HAP-1 (cell line): ENCODE measurements around the gene SSBP3.
A peak's percentile ranks its signal among the peaks of the same experiment; 100 is the strongest.

Experiments
- DNase-seq, 2 experiments: peaks; one replicate each; pipeline ENCODE4 v3.0.0-alpha.2; 2016 to 2020; ENCODE audit warnings: low spot score in 2 of 2
- H3K27me3 ChIP-seq: fragments of 250-450 bp; sonication (Bioruptor Pico); 2 replicates; pipeline ENCODE4 v1.5.1; 2020; ENCODE audit warnings: low read depth, mild to moderate bottlenecking, moderate library complexity
- H3K36me3 ChIP-seq: fragments of 250-450 bp; sonication (Bioruptor Pico); replicated peaks from 2 replicates; pipeline ENCODE4 v1.5.1; 2020; ENCODE audit warnings: mild to moderate bottlenecking
- H3K4me1 ChIP-seq: fragments of 250-450 bp; sonication (Bioruptor Pico); 2 replicates; pipeline ENCODE4 v1.5.1; 2020; ENCODE audit warnings: mild to moderate bottlenecking
- H3K4me3 ChIP-seq: fragments of 250-450 bp; sonication (Bioruptor Pico); 2 replicates; pipeline ENCODE4 v1.5.1; 2020; ENCODE audit warnings: mild to moderate bottlenecking, moderate library complexity
- H3K9me3 ChIP-seq: fragments of 250-450 bp; sonication (Bioruptor Pico); 2 replicates; pipeline ENCODE4 v1.5.1; 2020; ENCODE audit warnings: mild to moderate bottlenecking, moderate library complexity
- in situ Hi-C: fragments of 300-500 bp; cut with MboI; formaldehyde crosslinking; loops from 3 replicates; pipeline ENCODE4 v1.14.3; 2020; ENCODE audit warnings: low sequenced_read_pairs, inconsistent platforms, mixed read lengths

SSBP3 gene

DNA sequence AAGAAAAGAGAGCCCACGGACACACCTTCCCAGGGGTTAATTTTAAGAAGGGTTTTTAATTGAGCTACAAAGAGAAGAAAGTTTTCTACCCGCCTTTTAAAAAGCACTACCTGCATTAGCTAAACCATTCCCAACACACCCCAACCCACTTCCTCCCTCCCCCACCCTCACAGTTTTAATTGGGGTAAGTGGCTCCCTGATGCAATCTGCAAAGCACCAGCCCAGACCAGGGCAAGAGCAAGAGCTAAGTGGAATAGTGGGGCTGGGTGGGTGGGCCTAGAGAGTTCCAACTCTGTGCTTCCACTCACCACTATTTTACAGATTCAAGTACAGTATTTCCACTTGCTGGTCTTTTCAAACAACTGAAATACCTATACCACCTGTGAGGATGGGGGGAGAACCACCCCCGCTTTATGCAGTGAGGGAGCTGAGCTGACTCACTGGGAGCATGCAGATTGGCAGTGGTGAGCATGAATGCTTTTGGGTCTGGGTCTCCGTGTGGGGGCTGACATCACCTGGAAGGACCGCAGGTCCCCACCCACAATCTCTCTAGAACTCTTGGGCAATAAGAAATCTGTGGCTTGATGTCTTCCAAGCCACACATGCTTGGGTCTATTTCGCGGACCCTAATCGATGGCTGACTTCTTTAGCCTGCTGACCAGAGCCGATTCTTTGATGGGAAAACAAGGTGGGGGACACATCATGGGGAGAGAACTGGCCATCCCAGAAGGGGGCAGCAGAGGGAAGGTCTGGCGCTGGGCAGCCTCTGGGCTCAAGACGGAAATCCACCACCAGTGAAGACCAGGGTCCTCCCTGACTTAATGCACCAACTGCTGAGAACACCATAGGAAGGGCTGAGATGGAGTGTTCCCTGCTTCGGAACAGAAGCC lies 95.5 kb downstream of the SSBP3 start:
- no peaks in the 10 kb centered on the region for H3K36me3 ChIP-seq
- no peaks in the 10 kb centered on the region for H3K27me3 ChIP-seq
- DNase-seq, result peak; percentile 40 to 75
- H3K4me1 ChIP-seq, result no peaks in the 10 kb centered on the region
- in situ Hi-C loops, result no loop called here
- no peaks in the 10 kb centered on the region for H3K9me3 ChIP-seq
- H3K4me3 ChIP-seq, result no peak overlapping the region

DNA sequence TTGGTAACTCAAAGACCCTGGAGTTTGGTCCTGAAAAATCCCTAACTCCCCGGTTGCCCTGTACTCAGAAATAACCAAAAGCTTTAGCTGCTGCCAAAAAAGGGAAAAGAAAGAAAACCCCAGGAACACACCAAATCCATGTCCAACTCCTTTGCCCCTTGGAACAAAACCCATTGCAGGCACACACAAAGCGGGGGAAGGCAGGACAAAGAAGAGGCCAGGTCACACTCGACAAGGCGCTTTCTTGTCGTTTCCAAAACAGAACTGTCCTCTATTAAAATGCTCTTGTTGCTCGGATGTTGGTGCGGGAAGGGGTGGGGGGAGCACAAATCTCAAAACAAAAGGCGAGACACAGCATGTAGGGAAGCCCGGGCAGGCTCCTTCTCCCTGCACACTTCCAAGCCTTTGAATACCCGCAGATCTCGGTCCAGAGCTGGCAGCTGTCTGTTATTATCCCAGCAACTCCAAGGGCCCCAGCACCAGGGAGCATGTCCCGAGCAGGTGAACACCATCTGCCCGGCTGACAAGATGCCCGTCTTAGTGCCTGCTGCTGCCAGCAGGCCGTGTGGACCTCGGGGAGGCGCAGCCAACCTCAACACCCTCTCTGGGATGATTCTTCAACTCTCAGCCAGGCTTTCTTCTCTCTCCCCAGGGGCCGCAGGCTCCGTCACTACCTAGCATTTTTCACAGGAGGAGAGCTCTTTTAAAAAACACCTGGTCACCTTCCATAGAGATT lies 96.4 kb downstream of the SSBP3 start:
- Histone ChIP-seq H3K4me3 (no peak overlapping the region), H3K36me3 (no peaks in the 10 kb centered on the region), H3K4me1 (no peaks in the 10 kb centered on the region), H3K9me3 (no peaks in the 10 kb centered on the region), H3K27me3 (no peaks in the 10 kb centered on the region)
- in situ Hi-C loops, result no loop called here
- no peak for DNase-seq

DNA sequence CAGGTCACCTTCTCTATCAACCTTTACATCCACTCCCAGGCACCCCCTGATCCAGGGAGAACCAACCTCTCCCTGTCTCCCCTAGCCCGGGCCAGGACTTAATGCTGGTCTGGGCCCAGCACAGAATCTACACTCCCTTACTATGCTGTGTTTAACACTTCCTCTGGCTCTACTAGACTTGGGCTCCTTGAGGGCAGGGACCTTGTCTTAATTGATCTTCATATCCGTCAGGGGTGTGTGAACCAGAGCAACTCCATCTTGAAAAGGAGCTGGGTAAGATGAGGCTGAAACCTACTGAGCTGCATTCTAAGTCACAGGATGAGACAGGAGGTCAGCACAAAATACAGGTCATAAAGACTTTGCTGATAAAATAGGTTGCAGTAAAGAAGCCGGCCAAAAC lies 98.9 kb downstream of the SSBP3 start:
- DNase-seq, result no peak
- H3K36me3 ChIP-seq, result no peaks in the 10 kb centered on the region
- H3K4me1 ChIP-seq, result no peaks in the 10 kb centered on the region
- no peaks in the 10 kb centered on the region for H3K9me3 ChIP-seq
- in situ Hi-C loops, result no loop called here
- no peak overlapping the region for H3K4me3 ChIP-seq
- H3K27me3 ChIP-seq, result no peaks in the 10 kb centered on the region

DNA sequence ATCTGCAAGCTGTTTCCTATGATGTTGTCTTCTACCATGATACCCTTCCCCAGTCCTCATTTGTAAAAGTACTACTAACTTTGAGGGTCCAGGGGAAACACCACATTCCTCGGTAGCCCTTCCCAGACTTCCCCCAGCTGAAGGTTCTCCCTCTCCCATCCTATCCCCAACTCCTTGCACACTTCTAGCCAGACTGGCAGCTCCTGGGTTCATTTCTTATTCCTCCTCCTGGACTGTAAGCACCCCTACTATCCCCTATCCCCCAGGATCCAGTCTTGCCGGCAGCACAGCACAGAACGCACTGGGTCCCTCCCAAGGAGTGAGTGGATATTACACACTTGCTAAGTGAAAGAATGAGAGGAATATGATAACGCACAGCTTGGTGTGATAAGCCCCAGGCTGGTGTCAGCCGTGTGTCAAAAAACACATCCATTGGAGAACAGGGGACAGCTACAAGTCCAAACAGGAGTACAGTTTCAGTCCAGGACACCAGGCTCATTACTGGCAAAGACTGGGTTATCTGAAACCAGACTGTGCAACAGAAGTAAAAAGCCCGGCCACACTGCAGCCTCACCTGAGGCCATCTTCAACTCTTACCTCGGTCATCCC lies 100.2 kb downstream of the SSBP3 start:
- Histone ChIP-seq H3K36me3 (no peaks in the 10 kb centered on the region), H3K27me3 (no peaks in the 10 kb centered on the region), H3K4me3 (no peak overlapping the region), H3K9me3 (no peaks in the 10 kb centered on the region), H3K4me1 (no peaks in the 10 kb centered on the region; the same call in 1 of the 2 replicates)
- DNase-seq, result no peak
- in situ Hi-C loops, result no loop called here

DNA sequence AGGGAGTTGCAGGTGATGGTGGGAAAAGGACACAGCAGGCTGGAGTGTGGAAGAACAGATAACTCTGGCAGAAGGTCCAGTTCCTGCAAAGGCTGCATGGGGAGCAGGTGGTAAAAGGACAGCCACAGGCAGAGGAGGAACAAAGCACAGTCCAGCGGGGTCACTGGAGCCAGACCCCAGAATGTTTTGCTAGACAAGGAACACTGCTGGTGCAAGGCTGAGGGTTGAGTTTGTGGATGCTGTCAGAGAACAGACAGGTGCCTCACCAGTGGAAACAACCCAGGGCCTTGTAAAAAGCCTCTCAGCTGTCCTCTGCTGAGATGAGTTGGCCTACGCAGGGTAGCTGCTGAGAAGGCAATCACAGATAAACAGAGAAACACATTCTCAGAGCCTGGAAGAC lies 101.7 kb downstream of the SSBP3 start:
- in situ Hi-C loops, result no loop called here
- DNase-seq, result no peak
- H3K4me1 ChIP-seq, result no peaks in the 10 kb centered on the region; the same call in 1 of the 2 replicates
- no peaks in the 10 kb centered on the region for H3K27me3 ChIP-seq
- H3K4me3 ChIP-seq, result no peak overlapping the region
- no peaks in the 10 kb centered on the region for H3K36me3 ChIP-seq
- no peaks in the 10 kb centered on the region for H3K9me3 ChIP-seq

DNA sequence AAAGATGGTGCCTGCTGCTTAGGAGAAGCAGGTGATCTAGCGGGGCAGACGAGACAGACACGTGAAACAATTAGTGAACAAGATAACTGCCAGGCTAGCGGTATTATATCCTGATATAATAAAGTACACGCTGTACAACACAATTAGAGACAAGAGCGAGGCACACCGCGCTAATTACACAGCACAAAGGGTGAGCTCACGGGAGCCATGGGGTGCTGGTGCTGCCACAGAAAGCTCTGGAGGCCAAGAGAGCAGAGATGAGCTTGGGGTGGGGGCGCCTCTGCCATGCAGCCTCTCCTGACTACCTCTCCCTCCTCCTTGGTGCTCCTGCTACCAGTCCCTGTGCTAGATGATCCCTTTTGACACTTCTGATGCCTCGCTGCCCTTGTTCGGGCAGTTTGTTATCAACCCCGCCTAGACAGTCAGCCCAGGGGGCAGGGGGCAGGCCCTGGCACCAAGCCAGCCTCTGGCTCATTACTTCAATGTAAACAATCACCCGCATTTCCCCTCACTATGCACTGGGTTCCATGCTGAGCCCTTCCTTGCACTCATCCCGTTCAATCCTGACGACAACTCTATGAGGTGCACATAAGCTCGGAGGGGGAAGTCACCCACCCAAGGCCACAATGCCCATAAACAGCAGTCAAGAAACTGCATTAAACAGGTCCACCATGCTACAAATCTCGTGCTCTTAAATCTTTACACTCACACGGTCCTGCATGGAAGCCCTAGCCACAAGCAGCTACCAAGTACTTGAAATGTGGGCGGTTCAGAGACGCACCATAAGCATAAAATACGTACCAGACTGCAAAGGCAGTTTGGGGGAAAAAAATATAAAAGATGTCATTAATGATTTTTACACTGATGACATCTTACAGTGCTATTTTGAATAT lies 103.0 kb downstream of the SSBP3 start:
- Histone ChIP-seq H3K27me3 (no peaks in the 10 kb centered on the region), H3K4me1 (no peaks in the 10 kb centered on the region; the same call in 1 of the 2 replicates), H3K36me3 (no peaks in the 10 kb centered on the region), H3K9me3 (no peaks in the 10 kb centered on the region), H3K4me3 (no peak overlapping the region)
- no peak for DNase-seq
- in situ Hi-C loops, result no loop called here

DNA sequence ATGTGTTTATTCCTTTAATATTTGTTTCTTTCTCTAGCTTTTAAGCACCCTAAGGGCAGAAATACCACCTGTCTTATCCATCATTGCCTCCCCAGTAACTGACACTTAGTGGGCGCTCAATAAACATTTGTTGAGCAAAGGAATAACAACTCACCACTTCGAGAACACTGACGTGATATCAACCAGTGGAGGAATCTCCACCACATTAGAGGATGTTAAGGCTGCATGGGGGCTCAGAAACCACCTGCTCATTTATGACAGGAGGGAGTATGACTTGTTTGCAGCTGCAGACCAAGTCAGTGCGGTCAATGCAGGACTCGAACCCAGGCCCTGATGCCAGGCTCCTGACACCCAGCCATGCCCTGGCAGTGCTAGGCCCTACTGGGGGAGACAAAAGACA lies 103.6 kb downstream of the SSBP3 start:
- in situ Hi-C loops, result no loop called here
- Histone ChIP-seq H3K9me3 (no peaks in the 10 kb centered on the region), H3K4me3 (no peak overlapping the region), H3K27me3 (no peaks in the 10 kb centered on the region), H3K36me3 (no peaks in the 10 kb centered on the region), H3K4me1 (no peaks in the 10 kb centered on the region; the same call in 1 of the 2 replicates)
- DNase-seq, result no peak

DNA sequence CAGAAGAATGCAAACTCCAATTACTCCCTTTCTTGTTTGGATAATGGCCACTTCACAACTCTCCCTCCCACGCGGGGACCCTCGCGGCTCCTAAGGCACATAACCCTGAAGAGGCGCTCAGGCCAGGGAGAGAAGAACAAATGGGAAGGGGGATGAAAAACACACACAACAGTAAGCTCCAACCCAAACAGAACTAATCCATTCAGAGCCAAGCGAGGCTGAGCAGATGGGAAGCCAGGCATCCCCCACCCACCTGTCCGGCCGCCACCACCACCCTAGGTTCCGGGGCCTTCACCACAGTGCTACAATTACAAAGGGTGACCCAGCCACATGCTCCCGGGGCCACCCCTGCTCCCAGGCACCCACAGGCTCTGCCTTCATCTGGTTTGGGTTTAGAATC lies 104.7 kb downstream of the SSBP3 start:
- Histone ChIP-seq H3K4me3 (no peak overlapping the region), H3K36me3 (no peaks in the 10 kb centered on the region), H3K27me3 (no peaks in the 10 kb centered on the region), H3K9me3 (no peaks in the 10 kb centered on the region), H3K4me1 (no peaks in the 10 kb centered on the region; the same call in 1 of the 2 replicates)
- peak in 1 of 2 experiments; percentile 35 for DNase-seq
- in situ Hi-C loops, result no loop called here

DNA sequence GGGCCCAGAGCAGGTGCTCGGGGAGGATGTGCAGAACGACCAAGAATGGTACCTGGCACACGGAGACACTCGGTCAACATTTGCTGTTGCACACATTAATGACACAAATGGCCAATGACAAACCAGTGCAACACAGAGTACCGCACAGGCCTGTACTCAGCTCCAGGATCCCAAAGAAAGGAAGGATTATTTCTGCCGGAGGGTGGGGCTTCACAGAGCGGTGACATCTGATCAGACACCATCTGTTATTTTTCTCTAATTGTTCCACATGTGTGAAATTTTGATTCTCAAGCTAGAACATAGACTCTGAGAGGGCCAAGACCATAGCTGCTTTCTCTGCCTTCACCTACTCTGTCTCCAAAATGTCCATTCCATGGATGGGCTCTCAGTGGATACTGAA lies 105.8 kb downstream of the SSBP3 start:
- no peak for DNase-seq
- Histone ChIP-seq H3K36me3 (no peaks in the 10 kb centered on the region), H3K9me3 (no peaks in the 10 kb centered on the region), H3K4me1 (no peaks in the 10 kb centered on the region; the same call in 1 of the 2 replicates), H3K27me3 (no peaks in the 10 kb centered on the region), H3K4me3 (no peak overlapping the region)
- in situ Hi-C loops, result no loop called here

DNA sequence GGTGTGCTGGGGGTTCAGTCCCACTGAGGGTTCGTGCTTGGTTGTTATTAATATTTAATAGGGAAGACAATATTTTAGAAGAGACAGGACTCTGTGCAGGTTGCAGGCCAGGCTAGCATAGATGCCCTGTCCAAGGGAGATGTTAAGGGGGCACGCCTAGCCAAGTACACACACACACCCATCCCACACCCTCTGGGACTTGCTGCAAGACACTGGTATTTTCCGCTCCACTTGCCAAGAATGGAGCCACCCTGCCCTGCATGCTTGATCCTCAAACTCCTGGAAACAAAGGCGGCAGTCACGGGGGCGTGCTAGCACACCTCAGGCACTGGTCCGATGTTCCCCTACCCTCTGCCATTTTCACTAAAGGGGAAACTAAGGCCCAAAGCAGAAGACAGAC lies 107.2 kb downstream of the SSBP3 start:
- Histone ChIP-seq H3K36me3 (no peaks in the 10 kb centered on the region), H3K4me1 (no peaks in the 10 kb centered on the region; the same call in 1 of the 2 replicates), H3K4me3 (no peak overlapping the region), H3K27me3 (no peaks in the 10 kb centered on the region), H3K9me3 (no peaks in the 10 kb centered on the region)
- no peak for DNase-seq
- in situ Hi-C loops, result no loop called here

DNA sequence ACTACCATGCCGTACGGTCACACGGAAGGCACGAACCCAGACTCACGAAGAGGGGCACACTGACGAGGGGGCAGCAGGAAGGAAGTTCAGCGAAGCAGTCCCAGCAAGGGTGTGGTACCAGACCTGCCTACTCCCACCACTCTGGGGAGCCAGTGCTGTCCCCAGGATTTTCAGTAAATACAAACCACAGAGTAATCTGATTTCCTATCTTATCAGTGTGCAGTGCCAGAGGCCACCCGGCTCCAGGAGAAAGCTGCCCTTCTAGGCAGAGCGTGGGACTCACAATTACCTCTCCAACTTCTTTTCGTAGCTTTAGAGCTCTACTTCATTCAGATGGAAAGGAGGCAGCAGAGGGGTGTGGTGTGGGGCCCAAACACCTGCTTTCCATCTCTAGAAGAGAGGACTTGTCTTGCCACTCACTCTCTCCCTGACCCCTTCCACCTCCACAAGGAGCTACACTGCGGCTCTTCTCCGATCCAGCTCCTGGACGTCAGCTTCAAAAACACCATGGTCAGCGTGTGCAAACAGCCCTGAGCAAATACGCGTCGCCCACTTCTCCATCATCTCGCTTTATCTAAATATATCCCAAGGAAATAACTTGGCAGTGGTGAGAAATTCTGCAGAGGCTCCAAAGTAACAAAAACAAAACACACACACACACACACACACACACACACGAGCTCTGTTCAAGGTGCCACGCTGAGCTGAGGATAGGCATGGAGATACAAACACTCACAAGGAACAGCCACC lies 107.7 kb downstream of the SSBP3 start:
- Histone ChIP-seq H3K9me3 (no peaks in the 10 kb centered on the region), H3K27me3 (no peaks in the 10 kb centered on the region), H3K36me3 (no peaks in the 10 kb centered on the region), H3K4me1 (no peaks in the 10 kb centered on the region; the same call in 1 of the 2 replicates), H3K4me3 (no peak overlapping the region)
- in situ Hi-C loops, result no loop called here
- DNase-seq, result no peak

DNA sequence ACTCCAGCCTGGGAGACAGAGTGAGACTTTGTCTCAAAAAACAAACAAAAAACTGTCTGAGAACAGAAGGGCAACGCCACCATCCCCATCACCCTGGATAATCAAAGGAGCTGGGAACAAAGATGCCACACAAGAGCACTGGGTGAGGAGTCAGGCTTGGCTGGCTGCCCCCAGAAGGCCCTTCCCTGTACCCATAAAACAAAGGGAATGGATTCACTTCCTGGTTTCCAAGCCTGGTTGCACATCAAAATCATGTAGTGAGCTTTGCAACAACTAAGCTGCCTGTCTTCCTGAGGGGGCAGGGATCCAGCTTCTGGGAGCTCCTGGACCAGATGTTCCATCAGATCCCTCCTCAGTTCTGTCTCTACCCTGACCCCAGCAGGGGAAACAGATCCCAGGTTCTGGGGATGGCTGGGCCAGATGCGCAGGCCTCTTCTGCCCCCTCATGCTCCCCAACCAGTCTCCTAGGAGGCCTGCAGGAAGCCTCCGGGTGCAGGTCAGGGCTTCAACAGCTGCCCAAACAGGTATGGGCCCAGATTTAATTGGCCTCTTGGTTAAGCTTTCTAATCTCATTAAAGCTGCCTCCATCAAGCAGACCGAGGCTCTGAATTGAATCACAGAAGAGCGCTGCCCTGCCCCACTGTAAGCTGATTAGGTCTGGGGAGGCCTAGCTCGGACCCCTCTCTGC lies 108.5 kb downstream of the SSBP3 start:
- Histone ChIP-seq H3K4me1 (no peaks in the 10 kb centered on the region; the same call in 1 of the 2 replicates), H3K9me3 (no peaks in the 10 kb centered on the region), H3K27me3 (no peaks in the 10 kb centered on the region), H3K36me3 (no peaks in the 10 kb centered on the region), H3K4me3 (no peak overlapping the region)
- no peak for DNase-seq
- in situ Hi-C loops, result no loop called here
